ENCODE results near the gene RPL41. TPM values are rescaled to one million over a fixed set of nuclear protein-coding genes. Genes with fewer than 3 reads are reported as not detected.

The RPL41 gene
- total RNA-seq, 1 experiment from 2014 or later = 4,637 TPM

DNA sequence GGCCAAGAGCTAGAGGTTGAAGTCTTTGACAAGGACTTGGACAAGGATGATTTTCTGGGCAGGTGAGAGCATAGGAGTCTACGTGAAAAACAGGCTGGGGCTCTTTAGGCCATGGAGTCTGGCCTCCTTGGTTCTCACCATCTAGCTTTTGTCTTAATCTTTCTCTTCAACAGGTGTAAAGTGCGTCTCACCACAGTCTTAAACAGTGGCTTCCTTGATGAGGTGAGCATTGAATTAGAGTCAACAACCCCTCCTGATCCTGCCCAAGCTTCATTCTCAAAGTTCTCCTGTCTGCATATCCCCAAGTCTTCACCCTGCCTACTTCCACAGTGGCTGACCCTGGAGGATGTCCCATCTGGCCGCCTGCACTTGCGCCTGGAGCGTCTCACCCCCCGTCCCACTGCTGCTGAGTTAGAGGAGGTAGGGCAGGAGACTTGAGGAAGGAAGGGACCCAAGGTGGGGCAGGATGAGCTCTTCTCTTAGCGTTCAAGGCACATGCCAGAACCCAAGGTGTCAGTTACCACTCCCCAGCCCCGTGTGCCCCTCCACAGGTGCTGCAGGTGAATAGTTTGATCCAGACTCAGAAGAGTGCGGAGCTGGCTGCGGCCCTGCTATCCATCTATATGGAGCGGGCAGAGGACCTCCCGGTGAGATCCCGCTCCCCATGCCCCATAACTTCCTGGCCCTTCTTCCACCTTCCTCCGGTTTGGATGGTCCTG is 21.6 kb downstream of the RPL41 start:
- H2AFZ ChIP-seq (ENCODE audit: low read length) = no peak overlapping the region
- no peak overlapping the region for H4K91ac ChIP-seq (ENCODE audit: insufficient read length, low read depth, low read length)
- Mint-ChIP-seq H3K27me3 (ENCODE audit: low read depth) (no peaks in the 10 kb centered on the region), H3K36me3 (ENCODE audit: insufficient read depth in 1 of 3, low read depth in 3 of 3) (peaks cover 71 to 90% (median 88%) of the 10 kb centered on the region in 3 experiments), H3K4me1 (no peaks in the 10 kb centered on the region), H3K27ac (no peak overlapping the region; a peak in 1 of 7 replicates), H3K9me3 (no peaks in the 10 kb centered on the region; a peak in 2 of 5 replicates), H3K4me3 (no peak overlapping the region)
- H3K9me3 ChIP-seq (ENCODE audit: control insufficient read depth, low read depth, low read length) = no peaks in the 10 kb centered on the region
- no peak overlapping the region for H4K8ac ChIP-seq (replicated peaks; ENCODE audit: insufficient read length, low read depth, low read length)
- no peaks in the 10 kb centered on the region for H3K27me3 ChIP-seq (ENCODE audit: insufficient read depth, low read length)
- H2BK5ac ChIP-seq (ENCODE audit: insufficient read length, low read length) = no peak overlapping the region
- no CpG with 5 or more reads among the region's 14 CpGs for WGBS (ENCODE audit: extremely low coverage, insufficient read length, low lambda C conversion rate)
- H3K79me2 ChIP-seq (ENCODE audit: insufficient read depth, low read length) = no peaks in the 10 kb centered on the region
- TF ChIP-seq, protein P1, sequence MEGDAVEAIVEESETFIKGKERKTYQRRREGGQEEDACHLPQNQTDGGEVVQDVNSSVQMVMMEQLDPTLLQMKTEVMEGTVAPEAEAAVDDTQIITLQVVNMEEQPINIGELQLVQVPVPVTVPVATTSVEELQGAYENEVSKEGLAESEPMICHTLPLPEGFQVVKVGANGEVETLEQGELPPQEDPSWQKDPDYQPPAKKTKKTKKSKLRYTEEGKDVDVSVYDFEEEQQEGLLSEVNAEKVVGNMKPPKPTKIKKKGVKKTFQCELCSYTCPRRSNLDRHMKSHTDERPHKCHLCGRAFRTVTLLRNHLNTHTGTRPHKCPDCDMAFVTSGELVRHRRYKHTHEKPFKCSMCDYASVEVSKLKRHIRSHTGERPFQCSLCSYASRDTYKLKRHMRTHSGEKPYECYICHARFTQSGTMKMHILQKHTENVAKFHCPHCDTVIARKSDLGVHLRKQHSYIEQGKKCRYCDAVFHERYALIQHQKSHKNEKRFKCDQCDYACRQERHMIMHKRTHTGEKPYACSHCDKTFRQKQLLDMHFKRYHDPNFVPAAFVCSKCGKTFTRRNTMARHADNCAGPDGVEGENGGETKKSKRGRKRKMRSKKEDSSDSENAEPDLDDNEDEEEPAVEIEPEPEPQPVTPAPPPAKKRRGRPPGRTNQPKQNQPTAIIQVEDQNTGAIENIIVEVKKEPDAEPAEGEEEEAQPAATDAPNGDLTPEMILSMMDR (conservative IDR thresholded peaks at IDR 0.05) = no peak
- no peak overlapping the region for H2BK15ac ChIP-seq (ENCODE audit: low read depth, low read length)
- no peak overlapping the region for H3K4ac ChIP-seq (ENCODE audit: low read depth, low read length)
- no peaks in the 10 kb centered on the region for H4K20me1 ChIP-seq (ENCODE audit: control insufficient read depth, insufficient read depth, insufficient read length)
- no peaks in the 10 kb centered on the region for H3K79me1 ChIP-seq (ENCODE audit: insufficient read depth, low read depth, low read length, poor library complexity, severe bottlenecking)
- H3K4me1 ChIP-seq (ENCODE audit: insufficient read depth, low read length) = no peaks in the 10 kb centered on the region
- no peak overlapping the region for H2BK120ac ChIP-seq (ENCODE audit: low read depth, low read length, poor library complexity, severe bottlenecking)
- no peak overlapping the region for H2BK12ac ChIP-seq (ENCODE audit: insufficient read length, low read depth, low read length)
- no peak overlapping the region for H3K18ac ChIP-seq (ENCODE audit: insufficient read length, low read depth, low read length)
- H2BK20ac ChIP-seq (ENCODE audit: low read depth, low read length, poor library complexity, severe bottlenecking) = no peak overlapping the region
- H3K23me2 ChIP-seq (ENCODE audit: insufficient read length, low read depth, low read length, poor library complexity, severe bottlenecking) = no peaks in the 10 kb centered on the region
- H3K9ac ChIP-seq (ENCODE audit: extremely low read depth, insufficient read length, low read length) = no peak overlapping the region
- H4K5ac ChIP-seq (ENCODE audit: insufficient read length, low read depth, low read length) = no peak overlapping the region
- H3K27ac ChIP-seq (ENCODE audit: insufficient read length, low read depth, low read length) = no peak overlapping the region
- no peak overlapping the region for H2AK5ac ChIP-seq (ENCODE audit: insufficient read length, low read length)
- H3K14ac ChIP-seq (ENCODE audit: insufficient read depth, low read length) = no peak overlapping the region
- no peak for DNase-seq
- no peak overlapping the region for H3K4me2 ChIP-seq (ENCODE audit: insufficient read depth, insufficient read length, low read length)
- no peak overlapping the region for H3K56ac ChIP-seq (ENCODE audit: insufficient read length, low read depth, low read length)
- H3K23ac ChIP-seq (ENCODE audit: insufficient read length, low read depth, low read length) = no peak overlapping the region
- no peak overlapping the region for H3T11ph ChIP-seq (ENCODE audit: low read length)
